ENCODE data around the gene CCHCR1.

CCHCR1 gene

DNA sequence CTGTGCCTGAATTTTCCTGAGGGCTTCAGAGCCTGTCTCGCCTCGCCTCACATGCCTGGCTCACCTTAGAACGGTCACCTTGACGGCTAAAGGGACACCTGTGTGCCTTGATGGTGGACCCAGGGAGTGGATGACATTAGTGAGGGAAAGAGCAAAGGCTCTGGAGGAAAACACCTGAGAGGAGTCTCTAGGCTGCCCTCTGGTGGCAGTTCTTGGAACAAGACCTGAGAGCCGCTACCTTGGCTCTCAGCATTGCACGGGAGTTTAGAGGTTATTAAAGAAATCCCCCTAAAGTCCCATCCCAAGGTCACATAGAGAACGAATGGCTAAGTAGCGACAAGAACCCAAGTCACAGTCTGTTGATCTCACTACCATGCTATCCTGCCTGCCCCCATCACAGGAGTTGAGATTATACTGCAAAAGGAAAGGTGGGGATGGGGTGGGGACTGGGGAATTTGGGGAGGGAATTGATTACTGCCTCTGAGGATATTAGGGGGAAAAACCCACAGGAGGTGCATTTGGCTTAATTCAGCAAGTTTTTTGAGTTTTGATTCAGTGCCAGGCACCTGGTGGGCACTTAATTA lies 29.4 kb downstream of the CCHCR1 start:
- no peak for DNase-seq (ENCODE audit: low spot score)

DNA sequence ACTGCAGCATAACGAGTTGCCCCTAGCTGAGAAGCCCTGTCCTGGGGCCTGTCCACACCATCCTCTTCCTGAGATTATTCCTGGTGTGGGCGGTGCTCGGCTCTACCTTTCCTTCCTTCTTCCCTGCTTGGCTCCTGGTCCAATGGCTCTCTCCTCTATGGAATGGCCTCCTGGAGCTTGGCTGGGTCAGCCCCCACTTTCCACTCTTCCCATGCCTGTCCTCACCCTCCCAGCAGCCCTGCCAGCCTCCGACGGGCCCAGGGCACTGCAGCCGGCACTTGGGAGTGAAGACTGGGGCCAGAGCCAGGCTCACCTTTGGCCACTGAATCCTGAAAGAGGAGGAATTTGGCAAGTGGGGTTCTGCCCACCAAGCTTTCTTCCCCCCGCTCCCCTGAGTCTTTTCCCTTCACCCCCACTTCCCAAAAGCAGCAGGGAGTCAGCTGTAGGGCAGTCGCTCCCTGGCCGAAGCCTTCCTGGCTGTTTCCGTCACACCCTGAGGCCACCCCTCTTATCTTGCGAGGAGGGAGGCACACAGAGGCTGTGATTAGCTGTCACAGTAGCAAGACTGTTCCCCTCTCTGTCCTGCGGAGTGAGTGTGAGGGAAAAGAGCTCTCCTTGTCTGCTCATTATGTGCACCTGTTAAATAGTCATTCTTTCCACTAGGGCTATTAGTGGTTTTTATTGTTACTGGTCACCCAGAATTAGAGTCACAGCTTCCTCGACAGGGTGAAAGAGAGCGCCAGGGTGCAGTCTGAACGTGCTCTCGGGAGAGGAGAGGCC lies 31.0 kb downstream of the CCHCR1 start:
- DNase-seq (ENCODE audit: low spot score) = no peak

DNA sequence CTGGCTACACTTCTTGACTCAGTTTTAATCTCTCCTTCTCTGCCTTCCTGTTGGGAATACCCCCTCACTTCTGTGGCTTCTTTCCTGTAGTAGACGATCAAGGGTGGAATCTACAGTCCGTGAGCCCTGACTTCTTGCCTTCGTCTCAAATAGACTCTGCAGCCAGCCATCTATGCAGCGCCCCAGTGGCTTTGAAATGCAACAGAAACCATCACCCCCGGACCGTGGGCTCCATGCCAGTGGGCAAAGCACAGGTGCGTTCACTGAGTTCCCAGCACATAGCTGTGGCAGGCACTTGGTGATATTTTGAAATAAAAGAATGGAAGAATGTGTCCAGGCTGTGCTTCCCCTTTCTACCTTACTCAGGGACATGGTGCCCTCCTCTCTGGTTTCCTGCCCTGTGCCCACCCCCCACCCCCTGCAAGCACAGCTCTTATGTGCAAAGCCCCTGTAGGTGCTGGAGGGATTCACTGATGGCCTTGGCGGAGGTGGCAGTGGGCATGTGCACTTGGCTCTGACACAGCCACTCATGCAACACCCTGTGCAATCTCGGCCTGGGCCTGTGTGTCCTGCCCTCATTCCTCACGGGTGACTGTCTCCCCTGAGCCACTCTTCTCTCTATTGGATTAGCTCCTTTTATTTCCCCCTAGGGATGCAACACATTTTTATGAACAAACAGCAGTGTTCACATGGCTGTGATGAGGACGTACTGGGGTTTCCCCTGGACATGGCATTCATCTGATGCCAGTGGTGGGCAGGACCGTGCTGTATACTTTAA lies 31.8 kb downstream of the CCHCR1 start:
- no peak for DNase-seq (ENCODE audit: low spot score)

DNA sequence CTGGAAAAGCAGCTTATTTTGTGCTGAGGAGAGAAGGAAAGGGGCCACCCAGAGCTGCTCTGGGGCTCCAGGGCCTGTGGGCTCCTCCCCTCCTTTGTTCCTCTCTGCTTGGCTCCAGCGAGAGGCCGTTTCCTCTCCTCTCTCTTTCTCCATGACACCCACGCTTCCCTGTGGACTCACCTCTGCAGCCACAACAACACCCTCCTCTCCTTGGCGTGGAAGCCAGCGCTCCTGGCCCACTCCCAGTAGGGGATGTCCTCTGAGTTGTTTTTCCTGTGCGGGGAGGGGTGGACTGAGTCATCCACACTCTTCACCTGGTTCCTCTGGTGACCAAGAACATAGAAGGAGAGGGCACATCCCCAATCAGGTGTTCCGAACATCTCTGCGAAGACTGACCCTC lies 32.4 kb downstream of the CCHCR1 start:
- DNase-seq (ENCODE audit: low spot score) = no peak

DNA sequence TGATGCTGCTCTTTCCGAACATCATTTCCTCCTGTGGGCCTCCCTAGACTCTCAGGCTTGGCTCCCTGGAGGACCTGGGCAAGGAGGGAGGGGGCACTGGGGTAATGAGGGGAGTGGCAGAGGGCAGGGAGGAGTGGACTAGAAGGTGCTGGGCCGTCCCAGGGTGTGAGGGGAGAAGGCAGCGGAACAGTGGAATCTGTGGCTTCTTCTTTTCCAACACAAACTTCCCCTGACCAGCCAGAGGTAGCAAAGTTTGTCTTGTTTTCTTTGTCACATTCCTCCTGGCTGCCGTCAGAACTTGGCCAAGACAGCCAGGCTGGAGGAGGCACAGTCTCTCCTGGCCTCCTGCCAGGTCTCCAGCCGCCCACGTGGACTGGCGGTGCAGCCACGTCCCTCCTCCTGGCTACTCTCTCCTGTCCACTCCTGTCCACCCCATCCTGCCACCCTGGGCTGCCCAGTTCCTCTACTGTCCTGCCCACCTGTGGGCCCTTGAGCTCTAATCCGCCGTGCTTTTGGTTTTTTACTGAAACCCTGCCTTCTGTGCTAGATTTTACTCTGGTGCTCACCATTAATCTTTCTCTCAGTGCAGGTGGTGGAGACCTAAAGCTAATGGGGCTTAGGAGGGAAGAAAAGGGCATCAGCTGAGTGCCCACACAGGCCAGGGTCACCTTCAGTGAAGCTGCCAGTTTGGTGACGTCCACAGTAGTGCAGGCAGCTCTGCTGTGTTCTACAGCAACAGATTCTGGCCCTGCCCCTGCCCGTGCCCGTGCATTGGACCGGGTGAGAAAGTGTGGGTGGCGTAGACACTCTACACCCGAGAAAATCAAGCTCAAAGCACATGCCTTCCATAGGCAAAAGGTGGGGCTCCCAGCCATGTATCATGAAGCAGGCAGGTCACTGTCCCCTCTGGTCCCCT lies 34.6 kb downstream of the CCHCR1 start:
- no peak for DNase-seq (ENCODE audit: low spot score)

DNA sequence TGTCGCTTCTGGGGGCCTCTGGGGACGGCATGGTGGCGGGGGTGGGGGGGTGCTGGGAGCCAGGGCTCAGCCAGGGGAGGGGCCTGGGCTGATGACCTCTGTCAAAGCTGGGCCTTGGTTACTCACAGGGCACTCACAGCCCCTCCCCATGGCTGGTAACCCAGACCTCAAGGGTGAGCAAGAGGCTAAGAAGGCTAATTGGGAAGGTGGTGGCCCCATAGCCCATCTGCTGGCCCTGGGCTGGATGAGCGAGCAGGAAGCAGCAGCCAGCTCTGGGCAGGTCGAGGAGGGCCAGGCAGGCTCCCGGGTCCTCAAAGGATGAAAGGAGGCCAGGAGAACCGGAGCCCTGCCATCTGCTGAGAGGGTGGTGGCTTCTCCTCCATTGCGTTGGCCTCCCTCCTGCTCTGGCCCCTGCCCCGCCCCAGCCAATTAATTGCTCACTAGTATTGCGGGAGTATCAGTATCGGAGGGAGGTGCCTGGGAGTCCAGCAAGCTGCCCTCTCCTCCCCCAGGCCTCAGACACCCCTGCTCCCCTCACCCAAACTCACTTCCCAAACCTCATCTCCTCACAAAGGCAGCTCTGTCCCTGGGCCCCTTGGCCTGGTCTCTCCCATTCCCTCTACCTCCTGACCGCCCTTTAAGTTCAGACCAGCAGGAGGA lies 36.3 kb downstream of the CCHCR1 start:
- no peak for DNase-seq (ENCODE audit: low spot score)

DNA sequence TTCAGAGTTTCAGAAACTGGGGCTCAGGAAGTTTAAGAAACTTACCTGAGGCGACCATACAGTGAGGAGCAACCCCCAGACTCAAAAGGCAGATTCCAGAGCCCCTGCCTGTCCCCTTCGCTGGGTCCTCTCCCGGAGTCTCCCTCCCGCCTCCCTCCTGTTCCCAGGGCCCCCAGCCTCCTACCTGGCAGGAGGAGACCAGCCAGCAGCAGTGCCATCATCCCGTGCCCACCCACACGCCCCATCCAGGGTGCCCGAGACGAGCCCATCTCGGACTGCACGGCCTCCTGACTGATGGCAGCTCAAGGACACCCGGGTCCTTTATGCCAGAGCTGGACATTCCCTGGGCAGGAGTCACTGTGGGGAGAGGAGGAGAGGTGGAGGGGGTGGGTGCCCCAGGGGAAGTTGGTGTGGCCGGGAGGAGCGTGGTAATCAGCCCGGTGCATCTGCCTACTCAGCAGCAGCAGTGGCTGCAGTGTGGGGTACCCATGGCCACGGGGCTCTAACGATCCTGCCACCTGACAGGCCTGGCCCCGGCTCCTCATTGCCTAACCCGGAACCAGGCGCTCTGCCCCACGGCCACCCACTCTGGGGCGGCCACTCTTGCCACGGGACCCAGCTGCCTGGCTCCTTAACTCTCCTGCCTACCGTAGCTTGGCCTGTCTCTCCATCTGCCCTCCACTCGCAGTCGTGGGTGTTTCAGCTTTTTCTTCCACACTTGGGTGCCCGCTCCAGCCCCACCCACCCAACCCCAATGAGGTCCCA lies 37.3 kb downstream of the CCHCR1 start, which contains the start of gene CDSN:
Gene CDSN, minus strand, starts transcription at position 296 of the 765 bp plus-strand sequence. Its CDS starts 27 bp downstream, at position 269.
- no peak for DNase-seq (ENCODE audit: low spot score)

DNA sequence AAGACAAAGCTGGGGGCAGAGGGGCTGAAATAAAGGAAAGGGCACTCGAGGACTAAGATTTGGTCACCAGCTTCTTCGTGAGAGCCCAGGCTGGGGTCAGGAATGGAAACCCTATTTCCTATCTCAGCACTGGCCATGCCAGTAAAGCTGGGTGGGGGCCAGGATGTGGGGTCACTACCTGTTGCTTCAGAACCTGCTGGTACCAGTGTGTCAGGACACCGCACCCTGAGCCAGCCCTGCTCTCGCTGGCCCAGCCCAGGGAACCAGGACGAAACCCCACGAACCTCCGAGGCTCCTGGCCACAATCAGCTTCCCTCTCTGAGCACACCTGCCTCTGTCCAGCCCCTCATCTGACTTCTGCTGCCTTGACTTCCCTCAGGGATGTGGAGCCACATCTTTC lies 39.4 kb downstream of the CCHCR1 start:
- DNase-seq (ENCODE audit: low spot score) = no peak

DNA sequence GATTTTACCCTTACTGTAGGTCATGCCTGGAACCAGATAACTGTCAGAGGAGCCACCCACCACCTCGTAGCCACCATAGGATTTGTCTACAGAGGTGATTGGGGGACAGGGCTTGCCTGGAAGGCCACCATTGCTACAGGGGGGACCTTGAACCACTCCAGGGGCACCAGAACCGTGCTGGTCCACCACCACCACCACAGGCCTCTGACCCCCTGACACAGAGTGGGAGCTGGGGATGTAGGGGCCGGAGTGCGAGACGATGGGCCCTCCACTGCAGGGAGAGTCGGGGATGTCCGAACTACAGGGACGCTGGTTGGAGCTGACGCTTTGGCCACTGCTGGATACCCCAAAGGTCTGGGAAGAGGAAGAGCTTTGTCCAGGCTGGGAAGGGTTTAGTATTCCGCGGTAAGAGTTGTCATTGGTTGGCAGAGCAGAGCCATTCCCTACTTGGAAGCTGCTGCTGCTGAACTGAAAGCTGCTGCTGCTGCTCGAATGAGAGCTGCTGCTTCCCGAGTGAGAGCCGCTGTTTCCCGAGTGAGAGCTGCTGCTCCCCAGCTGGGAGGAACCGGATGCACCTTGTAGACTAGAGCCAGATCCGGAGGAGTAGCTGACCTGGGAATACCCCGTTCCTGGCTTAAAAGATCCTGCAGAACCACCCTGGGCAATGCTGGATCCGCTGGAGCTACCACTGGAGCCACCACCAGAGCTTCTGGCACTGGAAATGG lies 40.8 kb downstream of the CCHCR1 start:
- DNase-seq (ENCODE audit: low spot score) = no peak

DNA sequence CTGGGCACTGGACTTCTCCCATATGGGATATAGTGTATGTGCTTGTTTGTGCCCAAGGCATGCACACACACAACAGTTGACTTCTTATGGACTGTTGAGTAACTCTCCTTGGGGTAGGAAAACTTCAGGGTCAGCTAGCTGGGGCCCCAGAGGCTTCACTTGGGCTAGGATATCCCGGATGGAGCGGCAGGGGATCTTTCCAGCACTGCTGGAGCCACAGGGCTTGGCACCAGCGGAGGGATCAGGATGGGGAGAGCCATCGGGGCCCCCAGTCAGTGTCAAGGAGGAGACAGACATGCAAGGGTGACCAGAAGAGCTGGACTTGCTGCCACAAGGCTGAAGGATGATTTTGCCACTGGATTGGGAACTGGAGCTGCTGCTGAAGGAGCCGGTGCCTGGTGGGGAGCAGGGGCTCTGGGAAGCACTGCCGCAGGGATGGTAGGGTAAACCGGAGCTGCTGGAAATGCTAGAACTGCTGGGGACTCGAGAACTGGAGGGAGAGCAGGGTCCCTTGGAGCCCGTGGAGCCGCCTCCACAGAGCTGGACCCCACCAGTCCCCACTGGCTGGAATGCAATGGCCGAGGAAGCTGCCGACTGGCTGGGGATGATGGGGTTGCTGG lies 41.6 kb downstream of the CCHCR1 start:
- DNase-seq (ENCODE audit: low spot score) = no peak

DNA sequence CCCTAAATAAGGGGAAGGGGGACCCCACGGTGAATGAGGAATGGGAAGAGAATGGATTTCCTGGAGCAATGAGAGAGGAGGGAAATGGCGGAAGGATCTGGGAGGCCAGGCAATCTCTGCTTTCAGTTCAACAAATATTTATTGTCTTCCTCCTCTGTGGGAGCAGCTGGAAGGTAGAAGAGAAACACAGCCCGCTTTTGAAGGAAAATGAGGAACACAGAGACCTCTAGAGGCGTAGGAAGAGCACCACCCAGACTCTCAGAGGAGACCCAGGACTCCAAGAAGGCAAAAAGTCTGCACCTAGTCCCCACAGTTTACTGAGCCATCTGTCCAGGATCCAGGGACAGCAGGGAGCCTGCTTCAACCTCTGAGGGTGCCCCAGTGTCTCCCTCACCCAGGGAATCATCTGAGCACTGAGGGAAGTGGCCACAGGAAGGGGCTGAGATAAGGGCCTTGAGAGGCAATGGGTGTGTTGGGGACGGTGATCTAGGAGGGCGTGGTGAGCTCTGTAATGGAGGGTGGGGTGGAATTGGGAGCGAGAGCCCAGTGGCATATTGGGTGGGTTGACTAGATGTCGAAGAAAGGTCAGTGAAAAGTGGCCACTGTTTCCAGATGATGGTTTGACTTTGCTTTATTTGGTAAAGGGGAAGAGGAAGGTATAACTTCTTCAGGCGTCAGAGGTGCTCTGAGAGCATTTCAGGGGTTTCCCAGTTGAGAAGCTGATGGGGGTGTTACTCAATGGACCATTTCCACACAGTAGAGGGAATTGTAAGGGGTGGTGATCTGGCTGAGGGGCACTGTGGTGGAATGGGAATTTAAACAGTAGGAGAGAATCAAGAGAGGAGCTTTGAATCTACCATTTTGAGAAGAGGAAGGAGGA lies 42.4 kb downstream of the CCHCR1 start:
- DNase-seq (ENCODE audit: low spot score) = peak; percentile 68

DNA sequence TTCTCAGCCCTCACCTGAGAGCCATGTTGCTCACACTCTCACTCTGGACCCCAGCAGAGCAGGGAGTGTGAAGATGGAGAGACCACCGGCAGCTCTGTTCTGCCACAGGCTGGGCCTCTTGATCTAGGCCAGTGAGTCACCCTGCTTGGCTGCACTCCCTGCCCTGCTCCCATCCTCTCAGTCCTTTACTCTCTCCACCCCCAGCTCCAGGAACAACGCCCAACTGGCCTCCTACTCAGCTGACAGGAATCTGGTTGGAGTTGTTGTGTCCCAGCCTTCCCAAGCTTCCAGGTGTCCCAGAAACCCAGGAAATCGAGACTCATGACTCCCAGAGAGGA lies 43.1 kb downstream of the CCHCR1 start, which contains the start of gene PSORS1C1:
Gene PSORS1C1, plus strand, starts transcription at position 260 of the 338 bp plus-strand sequence. CDS start 14,833 bp downstream, outside the sequence.
- DNase-seq (ENCODE audit: low spot score) = peak; percentile 46

DNA sequence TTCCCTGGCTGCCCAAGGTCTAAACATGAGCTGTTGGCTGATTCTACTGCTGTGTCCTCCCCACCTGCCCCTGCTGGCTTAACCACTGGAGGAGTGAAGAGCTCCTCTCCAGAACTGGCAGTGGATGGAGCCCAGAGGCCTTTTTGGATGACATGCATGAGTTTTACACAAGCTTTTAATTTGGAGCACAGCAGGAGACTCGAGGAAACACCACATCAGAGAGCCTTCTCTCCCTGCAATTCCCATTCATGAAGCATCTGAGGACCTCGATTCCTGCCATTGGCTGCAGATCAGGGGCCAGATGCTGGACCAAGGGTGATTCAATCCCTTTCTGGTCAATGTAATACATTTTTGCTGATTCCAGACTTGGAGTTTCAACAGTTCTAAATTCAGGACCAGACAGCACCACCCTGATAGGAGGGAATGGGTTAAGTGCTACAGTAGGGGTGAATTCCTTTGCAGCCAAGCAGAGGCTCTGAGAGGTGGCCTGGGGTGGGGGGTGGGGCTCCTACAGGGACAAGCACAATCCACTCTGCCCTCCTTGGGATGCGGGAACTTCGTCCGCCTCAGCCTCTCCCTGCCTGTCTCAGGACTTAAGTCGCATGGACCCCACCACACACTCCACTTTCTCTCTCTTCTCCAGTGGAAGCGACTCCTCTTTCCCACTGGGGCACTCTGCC lies 43.6 kb downstream of the CCHCR1 start:
- DNase-seq (ENCODE audit: low spot score) = no peak

DNA sequence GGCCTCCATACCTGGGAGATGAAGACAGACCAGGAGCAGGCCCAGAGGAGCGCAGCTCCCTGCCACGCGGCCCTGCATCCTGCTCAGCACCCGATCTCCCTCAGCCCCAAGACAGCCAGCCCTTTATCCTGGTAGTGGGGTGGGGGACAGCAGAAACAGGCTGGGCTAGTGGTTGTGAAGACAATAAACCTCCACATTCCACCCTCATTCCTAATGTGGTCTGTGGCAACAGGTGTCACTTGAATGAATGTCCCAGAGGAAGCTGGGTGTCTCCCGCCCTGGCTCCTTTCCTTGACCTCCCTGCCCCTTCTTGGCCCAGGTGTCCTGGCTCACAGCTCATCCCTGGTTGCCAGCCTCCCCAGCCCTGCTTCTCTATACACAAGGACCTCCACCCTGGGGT lies 45.1 kb downstream of the CCHCR1 start, which contains the start of gene C6orf15:
Gene C6orf15, minus strand, starts transcription at position 98 of the 400 bp plus-strand sequence. Its CDS starts 20 bp downstream, at position 78.
- DNase-seq (ENCODE audit: low spot score) = no peak

DNA sequence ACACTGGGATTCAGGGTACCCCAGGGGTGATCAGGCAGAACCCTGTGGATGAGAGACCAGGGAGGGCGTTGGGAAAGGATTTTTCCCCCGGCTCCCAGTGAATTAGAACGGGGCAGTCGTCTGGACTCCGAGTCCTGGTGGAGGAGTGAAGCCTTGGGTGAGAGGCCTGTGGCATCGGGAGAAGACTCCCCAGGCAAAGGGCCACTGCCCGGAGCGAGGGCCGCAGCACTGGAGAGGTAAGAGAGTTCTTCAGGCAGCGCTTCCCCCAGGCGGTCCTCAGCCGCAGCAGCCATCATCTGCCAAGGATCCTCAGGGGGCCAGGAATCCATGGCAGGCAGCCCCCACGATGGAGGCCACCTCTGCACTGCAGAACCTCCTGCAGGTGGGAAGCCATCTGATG lies 45.9 kb downstream of the CCHCR1 start:
- DNase-seq (ENCODE audit: low spot score) = no peak

DNA sequence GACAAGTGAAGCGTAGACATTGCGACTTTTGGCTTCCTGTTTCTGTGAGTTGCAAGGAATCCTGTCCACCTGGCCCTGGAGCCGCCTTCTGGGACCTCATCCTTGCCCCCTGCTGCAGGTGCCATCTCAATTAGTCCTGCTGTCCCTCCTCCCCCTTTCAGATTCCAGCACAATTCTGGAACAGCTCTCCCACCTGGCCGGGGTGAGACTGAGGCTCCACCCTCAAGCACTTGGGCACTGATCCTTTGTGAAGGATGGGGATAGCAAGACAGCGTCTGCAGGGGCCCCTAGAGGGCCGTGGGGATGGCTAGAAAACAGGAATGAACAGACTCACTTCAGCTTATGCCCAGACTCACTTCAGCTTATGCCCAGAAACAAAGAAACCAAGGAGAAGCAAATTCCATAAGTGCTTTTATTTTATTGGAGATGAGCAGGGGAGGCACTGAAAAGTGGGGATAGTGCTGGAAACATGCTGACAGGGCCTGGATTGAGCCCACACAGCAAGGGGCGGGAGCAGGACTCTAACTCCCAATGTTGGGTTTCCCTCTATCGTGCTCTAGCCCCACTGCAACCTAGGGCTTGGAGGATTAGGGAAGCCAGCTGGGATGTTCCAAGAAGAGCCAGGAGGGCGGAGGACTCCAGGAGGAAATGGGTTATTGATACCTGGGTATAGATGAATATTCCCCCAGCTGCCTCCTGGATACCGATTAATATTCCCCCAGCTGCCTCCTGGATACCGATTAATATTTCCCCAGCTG lies 46.6 kb downstream of the CCHCR1 start:
- DNase-seq (ENCODE audit: low spot score) = no peak

DNA sequence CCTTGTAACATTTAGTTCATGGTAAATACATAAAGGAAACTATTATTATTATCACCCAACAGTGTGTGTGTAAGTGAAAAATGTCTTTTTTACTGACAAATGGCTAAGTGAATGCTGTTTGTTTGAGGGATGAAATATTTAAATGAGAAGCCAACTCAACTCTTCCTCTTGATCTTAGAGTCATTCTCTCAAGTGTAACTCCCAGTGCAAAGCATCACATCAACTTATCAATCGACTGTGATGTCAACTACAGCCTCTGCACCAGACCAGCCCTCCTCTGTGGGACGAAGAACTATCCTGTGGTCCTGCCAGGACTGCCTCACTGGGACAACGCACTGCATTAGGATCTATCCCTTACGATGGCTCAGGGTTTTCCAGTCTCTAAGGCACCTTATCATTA lies 50.5 kb downstream of the CCHCR1 start:
- no peak for DNase-seq (ENCODE audit: low spot score)

Data from globus pallidus (tissue), 1 donor.